K562 (cell line): ENCODE data around the gene AGMO. TPM values are rescaled to one million over a fixed set of nuclear protein-coding genes. Genes with fewer than 3 reads are reported as not detected.

Experiments
- ATAC-seq: fragments of 200-7000 bp; cut with Tn5 transposase; 3 replicates; pipeline ENCODE4 v1.9.1; 2020; ENCODE audit warnings: moderate library complexity
- BruUV-seq: library from RNA; stranded (reverse); fragments of 400-500 nt; replicated peaks from 2 replicates; lab custom pipeline; 2021; lab: Mats Ljungman, UMichigan
- CTCF ChIA-PET: fragments of 300-600 bp; formaldehyde crosslinking; extraction: SDS; loops from one replicate; lab custom pipeline; 2021; ENCODE audit warnings: low intra/inter-chr PET ratio; lab: Yijun Ruan, JAX
- POLR2A ChIA-PET: fragments of 300-600, 350-650 bp; sonication (Branson Sonifier 250); formaldehyde crosslinking; extraction: SDS; loops from one replicate; lab custom pipeline; 2021; ENCODE audit warnings: antibody characterized with exemption, inconsistent platforms; lab: Yijun Ruan, JAX
- DNase-seq, 4 experiments: peaks; one replicate each; pipeline versions ENCODE4 v3.0.0 to v3.0.0-alpha.2; 2011 to 2018; ENCODE audit warnings: low spot score in 3 of 4, mixed read lengths in 3 of 4; ENCODE audit errors: extremely low read depth in 1 of 4
- FAIRE-seq: peaks from 2 replicates; lab custom pipeline; 2011; peaks lifted over from hg19 to GRCh38; lab: Jason Lieb, UNC
- H2AFZ ChIP-seq: 2 replicates; pipeline ENCODE4 v1.6.0; 2011; ENCODE audit warnings: low read depth, low read length, control low read depth, inconsistent platforms
- H3K27ac ChIP-seq: fragments of 200-600 bp; 3 replicates; pipeline ENCODE4 v1.8.0; 2011; ENCODE audit warnings: low read depth, mild to moderate bottlenecking, control low read depth, inconsistent platforms, low read length, moderate library complexity, mixed read lengths; ENCODE audit errors: extremely low read depth
- H3K27me3 ChIP-seq, 2 experiments: fragments of 300-600 bp in 1 of 2; 2 replicates in 1 of 2; 3 replicates in 1 of 2; pipeline versions ENCODE4 v1.6.0 to v1.8.0; 2011; ENCODE audit warnings: inconsistent platforms in 2 of 2, low read length in 2 of 2, mild to moderate bottlenecking in 1 of 2, mixed read lengths in 1 of 2, moderate library complexity in 1 of 2; ENCODE audit not compliant: control insufficient read depth in 2 of 2, insufficient read depth in 2 of 2
- H3K36me3 ChIP-seq: fragments of 300-600 bp; 3 replicates; pipeline ENCODE4 v1.8.0; 2011; ENCODE audit warnings: mild to moderate bottlenecking, low read length, inconsistent platforms; ENCODE audit not compliant: control insufficient read depth, insufficient read depth
- H3K4me1 ChIP-seq, 2 experiments: fragments of 200-600 bp in 1 of 2; replicated peaks in 1 of 2; 2 replicates in 1 of 2; 3 replicates in 1 of 2; pipeline versions ENCODE4 v1.5.1 to v1.8.0; 2011; ENCODE audit warnings: inconsistent platforms in 2 of 2, low read length in 2 of 2, mild to moderate bottlenecking in 1 of 2, mixed read lengths in 1 of 2, moderate library complexity in 1 of 2; ENCODE audit not compliant: control insufficient read depth in 2 of 2, insufficient read depth in 2 of 2
- H3K4me2 ChIP-seq: 2 replicates; pipeline ENCODE4 v1.6.1; 2011; ENCODE audit warnings: low read length, control low read depth, inconsistent platforms, mixed read lengths; ENCODE audit not compliant: insufficient read depth
- H3K4me3 ChIP-seq: fragments of 200-600 bp; sonication (generic), shearing (Covaris generic); 2 replicates; pipeline ENCODE4 v1.5.1; 2016; ENCODE audit warnings: control low read depth, inconsistent platforms
- H3K79me2 ChIP-seq: fragments of 200-600 bp; 3 replicates; pipeline ENCODE4 v1.8.0; 2011; ENCODE audit warnings: low read length, inconsistent platforms; ENCODE audit not compliant: control insufficient read depth, insufficient read depth
- H3K9ac ChIP-seq, 2 experiments: 2 replicates each; pipeline versions ENCODE4 v1.6.0 to v1.6.1; 2011; ENCODE audit warnings: low read depth in 2 of 2, low read length in 2 of 2, control low read depth in 1 of 2, inconsistent platforms in 1 of 2, mild to moderate bottlenecking in 1 of 2, mixed read lengths in 1 of 2; ENCODE audit not compliant: insufficient read depth in 1 of 2
- H3K9me1 ChIP-seq: one replicate; pipeline ENCODE4 v1.6.0; 2011; ENCODE audit warnings: inconsistent platforms, mild to moderate bottlenecking, low read length, moderate library complexity; ENCODE audit not compliant: control insufficient read depth, insufficient read depth
- H3K9me3 ChIP-seq: replicated peaks from 2 replicates; pipeline ENCODE4 v1.5.1; 2011; ENCODE audit warnings: low read depth, low read length, inconsistent platforms; ENCODE audit not compliant: control insufficient read depth, insufficient read depth
- H4K20me1 ChIP-seq: replicated peaks from 2 replicates; pipeline ENCODE4 v1.6.1; 2011; ENCODE audit warnings: low read length, inconsistent platforms, mixed read lengths; ENCODE audit not compliant: control insufficient read depth, insufficient read depth
- BACH1 ChIP-seq: fragments of 200-800 bp; sonication (Bioruptor generic); IDR thresholded peaks from 2 replicates; pipeline ENCODE4 v1.6.1; 2016; ENCODE audit warnings: missing genetic modification characterization, missing compliant biosample characterization
- DDX20 ChIP-seq: fragments of 450-650 bp; IDR thresholded peaks from 2 replicates; pipeline ENCODE4 v1.6.1; 2016; ENCODE audit warnings: missing genetic modification characterization, low read depth, mild to moderate bottlenecking, missing compliant biosample characterization, moderate library complexity
- EGR1 ChIP-seq: fragments of 450-650 bp; conservative IDR thresholded peaks from 2 replicates; pipeline ENCODE4 v1.6.1; 2017; ENCODE audit warnings: mild to moderate bottlenecking
- MIER1 ChIP-seq: fragments of 450-650 bp; IDR thresholded peaks from 2 replicates; pipeline ENCODE4 v1.6.1; 2016; ENCODE audit warnings: antibody characterized with exemption, mild to moderate bottlenecking, low read depth
- SMARCA4 ChIP-seq: fragments of 450-650 bp; IDR thresholded peaks from 2 replicates; pipeline ENCODE4 v1.6.1; 2016
- SP1 ChIP-seq: sonication (generic); formaldehyde crosslinking; IDR thresholded peaks from 2 replicates; pipeline ENCODE4 v1.8.1; 2022; ENCODE audit warnings: mild to moderate bottlenecking, missing genetic modification reagents
- ZNF507 ChIP-seq: conservative IDR thresholded peaks from 2 replicates; pipeline ENCODE4 v1.6.1; 2017; ENCODE audit warnings: missing genetic modification characterization, missing compliant biosample characterization
- WGBS: fragments of 100-300 bp; shearing (Covaris generic); methylation state at CpG from one replicate; pipeline ENCODE4 v1.1.6; 2016; ENCODE audit warnings: low coverage, mixed read lengths; ENCODE audit not compliant: insufficient coverage; ENCODE audit errors: missing lambda C conversion rate; 5-methylcytosine and 5-hydroxymethylcytosine counted together
- in situ Hi-C: fragments of 300-500 bp; cut with MboI; formaldehyde crosslinking; loops from 4 replicates; pipeline ENCODE4 v1.15.0; 2018; ENCODE audit warnings: inconsistent platforms, mixed read lengths
- intact Hi-C: fragments of 100-400 bp; cut with micrococcal nuclease; formaldehyde crosslinking; loops from 2 replicates; pipeline ENCODE4 v1.14.2; 2022
- polyA plus RNA-seq, 8 experiments: library from polyadenylated mRNA; depleted of rRNA in 4 of 8; stranded (reverse) in 5 of 8; unstranded in 3 of 8; fragments of >200 nt; fragmentation: Nextera tagmentation in 2 of 8; fragmentation: Illumina TruSeq in 1 of 8; extraction: Ambion mirVana in 2 of 8; extraction: Trizol in 1 of 8; gene quantifications; 2 replicates each; pipeline versions ENCODE4 v1.2.1 to v1.2.3, GENCODE V29; 2011 to 2014; ENCODE audit warnings: inconsistent platforms in 1 of 8, missing spikeins in 1 of 8
- total RNA-seq, 7 experiments: library from RNA; depleted of rRNA in 6 of 7; stranded (reverse); fragments of >200 nt in 6 of 7; fragmentation: Illumina TruSeq in 2 of 7; extraction: Trizol in 2 of 7; gene quantifications; 2 replicates each; pipeline versions ENCODE4 v1.2.1 to v1.2.3, GENCODE V29; 2011 to 2021; ENCODE audit warnings: low replicate concordance in 1 of 7
- TF ChIP-seq, protein P1 (sequence below): sonication (generic); formaldehyde crosslinking; IDR thresholded peaks from 2 replicates; pipeline ENCODE4 v1.8.1; 2022; ENCODE audit warnings: missing genetic modification reagents
- TF ChIP-seq, protein P2 (sequence below): fragments of 200-800 bp; sonication (Bioruptor generic); IDR thresholded peaks from 2 replicates; pipeline ENCODE4 v1.6.1; 2017; ENCODE audit warnings: missing genetic modification characterization, missing compliant biosample characterization
- TF ChIP-seq, protein P3 (sequence below): sonication (generic); formaldehyde crosslinking; IDR thresholded peaks from 2 replicates; pipeline ENCODE4 v1.8.0; 2023; ENCODE audit warnings: mild to moderate bottlenecking, missing genetic modification reagents
- TF ChIP-seq, protein P4 (sequence below): IDR thresholded peaks from 2 replicates; pipeline ENCODE4 v1.6.1; 2011; ENCODE audit warnings: borderline replicate concordance, low read depth, mild to moderate bottlenecking, moderate library complexity, low read length; ENCODE audit not compliant: insufficient read depth, poor library complexity, severe bottlenecking

AGMO gene
- total and polyA plus RNA-seq, 9 of the 15 experiments (the other 6 are each of a cell fraction or from before 2014, with no cell fraction given), result 0.30 to 1.4 (median 0.69) TPM; not detected in 1

DNA sequence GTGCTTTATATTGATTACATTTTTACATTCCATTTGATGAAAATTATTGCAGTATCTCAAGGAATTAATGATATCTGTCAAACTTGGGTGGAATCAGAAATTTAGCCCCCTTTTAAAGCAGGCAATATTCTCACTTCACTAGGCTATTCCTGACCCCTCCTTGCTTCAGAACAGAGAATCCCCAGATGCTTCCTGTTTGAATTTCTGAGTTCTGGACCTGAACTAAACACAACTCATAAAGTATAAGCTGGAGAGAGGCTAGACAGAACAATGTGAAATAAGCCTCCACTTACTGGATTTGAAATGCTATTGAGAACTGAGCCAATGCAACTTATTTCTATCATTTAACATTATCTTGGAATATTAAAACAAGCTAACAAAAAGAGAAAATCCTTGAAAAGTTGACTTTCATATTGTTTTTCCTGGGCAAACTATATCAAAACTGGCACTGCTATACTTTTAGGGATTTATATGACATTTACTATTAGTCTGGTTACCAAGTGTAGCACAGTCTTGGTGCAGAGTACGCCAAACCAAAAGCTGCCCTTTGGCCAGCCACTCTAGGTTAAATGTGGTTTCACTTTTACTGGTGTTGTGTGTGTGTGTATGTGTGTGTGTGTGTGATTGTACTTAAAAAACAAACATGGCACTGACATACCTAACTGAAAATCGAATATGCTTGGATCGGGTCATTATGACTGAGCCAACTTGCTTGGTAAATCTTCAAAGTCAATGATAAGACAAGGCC, 19.0 kb upstream of the AGMO start:
- Histone ChIP-seq H3K79me2 (no peaks in the 10 kb centered on the region), H3K9me1 (no peaks in the 10 kb centered on the region), H3K4me1 (no peaks in the 10 kb centered on the region)
- DNase-seq, result no peak
- WGBS, result 7% methylated on average over 3 of the region's 3 CpGs
- TF ChIP-seq, protein P1, sequence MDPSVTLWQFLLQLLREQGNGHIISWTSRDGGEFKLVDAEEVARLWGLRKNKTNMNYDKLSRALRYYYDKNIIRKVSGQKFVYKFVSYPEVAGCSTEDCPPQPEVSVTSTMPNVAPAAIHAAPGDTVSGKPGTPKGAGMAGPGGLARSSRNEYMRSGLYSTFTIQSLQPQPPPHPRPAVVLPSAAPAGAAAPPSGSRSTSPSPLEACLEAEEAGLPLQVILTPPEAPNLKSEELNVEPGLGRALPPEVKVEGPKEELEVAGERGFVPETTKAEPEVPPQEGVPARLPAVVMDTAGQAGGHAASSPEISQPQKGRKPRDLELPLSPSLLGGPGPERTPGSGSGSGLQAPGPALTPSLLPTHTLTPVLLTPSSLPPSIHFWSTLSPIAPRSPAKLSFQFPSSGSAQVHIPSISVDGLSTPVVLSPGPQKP (CRISPR knock-in tag), result no peak
- TF ChIP-seq SMARCA4, result no peak
- no peak for TF ChIP-seq MIER1
- TF ChIP-seq DDX20, result no peak
- TF ChIP-seq, protein P2, sequence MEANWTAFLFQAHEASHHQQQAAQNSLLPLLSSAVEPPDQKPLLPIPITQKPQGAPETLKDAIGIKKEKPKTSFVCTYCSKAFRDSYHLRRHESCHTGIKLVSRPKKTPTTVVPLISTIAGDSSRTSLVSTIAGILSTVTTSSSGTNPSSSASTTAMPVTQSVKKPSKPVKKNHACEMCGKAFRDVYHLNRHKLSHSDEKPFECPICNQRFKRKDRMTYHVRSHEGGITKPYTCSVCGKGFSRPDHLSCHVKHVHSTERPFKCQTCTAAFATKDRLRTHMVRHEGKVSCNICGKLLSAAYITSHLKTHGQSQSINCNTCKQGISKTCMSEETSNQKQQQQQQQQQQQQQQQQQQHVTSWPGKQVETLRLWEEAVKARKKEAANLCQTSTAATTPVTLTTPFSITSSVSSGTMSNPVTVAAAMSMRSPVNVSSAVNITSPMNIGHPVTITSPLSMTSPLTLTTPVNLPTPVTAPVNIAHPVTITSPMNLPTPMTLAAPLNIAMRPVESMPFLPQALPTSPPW (CRISPR knock-in tag), result no peak
- TF ChIP-seq, protein P3, sequence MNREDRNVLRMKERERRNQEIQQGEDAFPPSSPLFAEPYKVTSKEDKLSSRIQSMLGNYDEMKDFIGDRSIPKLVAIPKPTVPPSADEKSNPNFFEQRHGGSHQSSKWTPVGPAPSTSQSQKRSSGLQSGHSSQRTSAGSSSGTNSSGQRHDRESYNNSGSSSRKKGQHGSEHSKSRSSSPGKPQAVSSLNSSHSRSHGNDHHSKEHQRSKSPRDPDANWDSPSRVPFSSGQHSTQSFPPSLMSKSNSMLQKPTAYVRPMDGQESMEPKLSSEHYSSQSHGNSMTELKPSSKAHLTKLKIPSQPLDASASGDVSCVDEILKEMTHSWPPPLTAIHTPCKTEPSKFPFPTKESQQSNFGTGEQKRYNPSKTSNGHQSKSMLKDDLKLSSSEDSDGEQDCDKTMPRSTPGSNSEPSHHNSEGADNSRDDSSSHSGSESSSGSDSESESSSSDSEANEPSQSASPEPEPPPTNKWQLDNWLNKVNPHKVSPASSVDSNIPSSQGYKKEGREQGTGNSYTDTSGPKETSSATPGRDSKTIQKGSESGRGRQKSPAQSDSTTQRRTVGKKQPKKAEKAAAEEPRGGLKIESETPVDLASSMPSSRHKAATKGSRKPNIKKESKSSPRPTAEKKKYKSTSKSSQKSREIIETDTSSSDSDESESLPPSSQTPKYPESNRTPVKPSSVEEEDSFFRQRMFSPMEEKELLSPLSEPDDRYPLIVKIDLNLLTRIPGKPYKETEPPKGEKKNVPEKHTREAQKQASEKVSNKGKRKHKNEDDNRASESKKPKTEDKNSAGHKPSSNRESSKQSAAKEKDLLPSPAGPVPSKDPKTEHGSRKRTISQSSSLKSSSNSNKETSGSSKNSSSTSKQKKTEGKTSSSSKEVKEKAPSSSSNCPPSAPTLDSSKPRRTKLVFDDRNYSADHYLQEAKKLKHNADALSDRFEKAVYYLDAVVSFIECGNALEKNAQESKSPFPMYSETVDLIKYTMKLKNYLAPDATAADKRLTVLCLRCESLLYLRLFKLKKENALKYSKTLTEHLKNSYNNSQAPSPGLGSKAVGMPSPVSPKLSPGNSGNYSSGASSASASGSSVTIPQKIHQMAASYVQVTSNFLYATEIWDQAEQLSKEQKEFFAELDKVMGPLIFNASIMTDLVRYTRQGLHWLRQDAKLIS (CRISPR knock-in tag), result no peak
- TF ChIP-seq, protein P4, sequence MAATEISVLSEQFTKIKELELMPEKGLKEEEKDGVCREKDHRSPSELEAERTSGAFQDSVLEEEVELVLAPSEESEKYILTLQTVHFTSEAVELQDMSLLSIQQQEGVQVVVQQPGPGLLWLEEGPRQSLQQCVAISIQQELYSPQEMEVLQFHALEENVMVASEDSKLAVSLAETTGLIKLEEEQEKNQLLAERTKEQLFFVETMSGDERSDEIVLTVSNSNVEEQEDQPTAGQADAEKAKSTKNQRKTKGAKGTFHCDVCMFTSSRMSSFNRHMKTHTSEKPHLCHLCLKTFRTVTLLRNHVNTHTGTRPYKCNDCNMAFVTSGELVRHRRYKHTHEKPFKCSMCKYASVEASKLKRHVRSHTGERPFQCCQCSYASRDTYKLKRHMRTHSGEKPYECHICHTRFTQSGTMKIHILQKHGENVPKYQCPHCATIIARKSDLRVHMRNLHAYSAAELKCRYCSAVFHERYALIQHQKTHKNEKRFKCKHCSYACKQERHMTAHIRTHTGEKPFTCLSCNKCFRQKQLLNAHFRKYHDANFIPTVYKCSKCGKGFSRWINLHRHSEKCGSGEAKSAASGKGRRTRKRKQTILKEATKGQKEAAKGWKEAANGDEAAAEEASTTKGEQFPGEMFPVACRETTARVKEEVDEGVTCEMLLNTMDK, result no peak
- no peak for TF ChIP-seq BACH1 (tag)
- no peak for TF ChIP-seq SP1 (CRISPR knock-in tag)
- no peak for TF ChIP-seq EGR1
- TF ChIP-seq ZNF507 (tag), result no peak
- TF ChIP-seq, all 486 proteins: peak for 0
- Histone ChIP-seq H2AFZ (no peak overlapping the region), H3K4me2 (no peak overlapping the region), H3K36me3 (no peaks in the 10 kb centered on the region), H3K9me3 (no peaks in the 10 kb centered on the region), H3K27me3 (no peaks in the 10 kb centered on the region), H3K4me3 (no peak overlapping the region), H4K20me1 (no peaks in the 10 kb centered on the region), H3K27ac (no peak overlapping the region), H3K9ac (no peak overlapping the region)
- ChIA-PET POLR2A (interaction anchor here (0.8 kb wide), 1 partner anchor 106 kb away, joined by 3 read pairs; the partner anchor contains the start of gene MEOX2), CTCF (interaction anchor here (0.6 kb wide), 1 partner anchor 14 kb away, joined by 4 read pairs; no protein-coding TSS in a partner anchor)
- in situ Hi-C loops (no loop called here), intact Hi-C loops (no loop called here)
- ATAC-seq, result no peak
- no TSS peak for BruUV-seq
- no peak for FAIRE-seq
